IMR-90 (cell line): ENCODE data around the gene CD27. TPM values are rescaled to one million over a fixed set of nuclear protein-coding genes. Genes with fewer than 3 reads are reported as not detected.
"Not testable (repeated sequence)": the region's sequence is repeated elsewhere in the genome, so short reads cannot be mapped to it uniquely, and the experiment has no call there.

ENCODE experiments used
- ATAC-seq: fragments of 200-7000 bp; cut with Tn5 transposase; 2 replicates; pipeline ENCODE4 v1.9.1; 2020; ENCODE audit warnings: low read depth, mild to moderate bottlenecking, moderate library complexity
- BruUV-seq: library from RNA; stranded (reverse); fragments of 400-500 nt; replicated peaks from 2 replicates; lab custom pipeline; 2021; lab: Mats Ljungman, UMichigan
- CTCF ChIA-PET: fragments of 300-600 bp; formaldehyde crosslinking; extraction: SDS; loops from one replicate; lab custom pipeline; 2021; ENCODE audit warnings: antibody characterized with exemption; lab: Yijun Ruan, JAX
- POLR2A ChIA-PET: fragments of 300-600 bp; sonication (Branson Sonifier 250); formaldehyde crosslinking; loops from one replicate; lab custom pipeline; 2022; ENCODE audit warnings: antibody characterized with exemption; ENCODE audit not compliant: unreplicated experiment; lab: Charles Lee
- DNase-seq: peaks from one replicate; pipeline ENCODE4 v3.0.0; 2013
- H2AFZ ChIP-seq: replicated peaks from 2 replicates; pipeline ENCODE3; 2013; ENCODE audit warnings: low read length, mild to moderate bottlenecking; ENCODE audit not compliant: poor library complexity
- H2AK5ac ChIP-seq: 2 replicates; pipeline ENCODE4 v1.6.1; 2013; ENCODE audit warnings: low read depth, low read length, inconsistent platforms
- H2AK9ac ChIP-seq: replicated peaks from 2 replicates; pipeline ENCODE3; 2013; ENCODE audit warnings: mild to moderate bottlenecking, low read depth, low read length, moderate library complexity; ENCODE audit not compliant: poor library complexity
- H2BK120ac ChIP-seq: 2 replicates; pipeline ENCODE4 v1.6.1; 2013; ENCODE audit warnings: low read depth, low read length, inconsistent platforms
- H2BK15ac ChIP-seq: 3 replicates; pipeline ENCODE4 v1.6.1; 2013; ENCODE audit warnings: low read depth, low read length, inconsistent platforms
- H2BK20ac ChIP-seq: 2 replicates; pipeline ENCODE4 v1.6.1; 2013; ENCODE audit warnings: low read depth, mild to moderate bottlenecking, inconsistent platforms, low read length, moderate library complexity
- H2BK5ac ChIP-seq: 2 replicates; pipeline ENCODE4 v1.6.1; 2013; ENCODE audit warnings: mild to moderate bottlenecking, low read depth, low read length, inconsistent platforms; ENCODE audit not compliant: poor library complexity, severe bottlenecking
- H3K14ac ChIP-seq: replicated peaks from 2 replicates; pipeline ENCODE4 v1.6.1; 2013; ENCODE audit warnings: low read depth, low read length, inconsistent platforms
- H3K18ac ChIP-seq: 2 replicates; pipeline ENCODE4 v1.6.1; 2013; ENCODE audit warnings: low read depth, low read length, control low read depth
- H3K23ac ChIP-seq: 2 replicates; pipeline ENCODE4 v1.6.1; 2013; ENCODE audit warnings: low read depth, low read length, inconsistent platforms
- H3K27ac ChIP-seq: 2 replicates; pipeline ENCODE4 v1.5.1; 2013; ENCODE audit warnings: mild to moderate bottlenecking, control low read depth, low read length; ENCODE audit not compliant: insufficient read depth
- H3K27me3 ChIP-seq: 2 replicates; pipeline ENCODE4 v1.6.1; 2013; ENCODE audit warnings: low read length; ENCODE audit not compliant: control insufficient read depth, insufficient read depth
- H3K36me3 ChIP-seq: 2 replicates; pipeline ENCODE4 v1.6.1; 2013; ENCODE audit warnings: low read length, mixed read lengths; ENCODE audit not compliant: control insufficient read depth, insufficient read depth
- H3K4ac ChIP-seq: 2 replicates; pipeline ENCODE4 v1.6.1; 2013; ENCODE audit warnings: low read depth, low read length, inconsistent platforms
- H3K4me1 ChIP-seq: 2 replicates; pipeline ENCODE4 v1.6.1; 2013; ENCODE audit warnings: low read length, mixed read lengths; ENCODE audit not compliant: control insufficient read depth, insufficient read depth
- H3K4me2 ChIP-seq: 2 replicates; pipeline ENCODE4 v1.6.1; 2013; ENCODE audit warnings: low read depth, mild to moderate bottlenecking, control low read depth, low read length, moderate library complexity
- H3K4me3 ChIP-seq: 2 replicates; pipeline ENCODE4 v1.5.1; 2013; ENCODE audit warnings: low read depth, mild to moderate bottlenecking, control low read depth, low read length, moderate library complexity; ENCODE audit not compliant: insufficient read depth
- H3K56ac ChIP-seq: 2 replicates; pipeline ENCODE4 v1.6.1; 2013; ENCODE audit warnings: low read length, inconsistent platforms; ENCODE audit not compliant: insufficient read depth; ENCODE audit errors: extremely low read depth
- H3K79me1 ChIP-seq, 2 experiments: 2 replicates each; pipeline ENCODE4 v1.6.1; 2013; ENCODE audit warnings: low read length in 2 of 2, inconsistent platforms in 1 of 2, low read depth in 1 of 2
- H3K9ac ChIP-seq: 2 replicates; pipeline ENCODE4 v1.6.1; 2013; ENCODE audit warnings: low read depth, low read length, control low read depth
- H3K9me1 ChIP-seq: 2 replicates; pipeline ENCODE4 v1.6.1; 2013; ENCODE audit warnings: low read length, inconsistent platforms; ENCODE audit not compliant: insufficient read depth
- H3K9me3 ChIP-seq: 2 replicates; pipeline ENCODE4 v1.6.1; 2013; ENCODE audit warnings: low read length; ENCODE audit not compliant: control insufficient read depth, insufficient read depth
- H4K20me1 ChIP-seq: 2 replicates; pipeline ENCODE4 v1.6.1; 2013; ENCODE audit warnings: low read length, inconsistent platforms; ENCODE audit not compliant: insufficient read depth
- H4K5ac ChIP-seq: 2 replicates; pipeline ENCODE4 v1.6.1; 2013; ENCODE audit warnings: mild to moderate bottlenecking, low read depth, low read length, control low read depth
- H4K8ac ChIP-seq, 2 experiments: 2 replicates each; pipeline ENCODE4 v1.6.1; 2013; ENCODE audit warnings: low read depth in 2 of 2, low read length in 2 of 2, control low read depth in 1 of 2, inconsistent platforms in 1 of 2
- H4K91ac ChIP-seq: 2 replicates; pipeline ENCODE4 v1.6.1; 2013; ENCODE audit warnings: low read depth, low read length, inconsistent platforms; ENCODE audit not compliant: insufficient read depth
- WGBS, 2 experiments: methylation state at CpG; one replicate each; pipeline versions ENCODE4 v1.1.5 to v1.1.7; 2013; ENCODE audit warnings: missing lambda C conversion rate in 2 of 2; ENCODE audit not compliant: insufficient read length in 1 of 2; ENCODE audit errors: extremely low coverage in 2 of 2; 5-methylcytosine and 5-hydroxymethylcytosine counted together
- dilution Hi-C: fragments of 300-500 bp; cut with HindIII; formaldehyde crosslinking; loops from one replicate; pipeline ENCODE4 v1.14.3; 2018; ENCODE audit warnings: low sequenced_read_pairs; ENCODE audit not compliant: unreplicated experiment
- in situ Hi-C: fragments of 300-500 bp; cut with MboI; formaldehyde crosslinking; loops from 3 replicates; pipeline ENCODE4 v1.14.3; 2019; ENCODE audit warnings: low sequenced_read_pairs, inconsistent platforms, mixed read lengths
- intact Hi-C: fragments of 100-400 bp; cut with micrococcal nuclease; formaldehyde crosslinking; loops from 2 replicates; pipeline ENCODE4 v1.10.0; 2022
- polyA plus RNA-seq, 3 experiments: library from polyadenylated mRNA; depleted of rRNA; stranded (reverse); fragments of >200 nt; gene quantifications; 2 replicates each; pipeline ENCODE4 v1.2.3, GENCODE V29; 2012; ENCODE audit warnings: low replicate concordance in 1 of 3
- total RNA-seq: library from RNA; depleted of rRNA; stranded (reverse); fragments of >200 nt; gene quantifications from 2 replicates; pipeline ENCODE4 v1.2.3, GENCODE V29; 2012

The CD27 gene
- total and polyA plus RNA-seq, 2 of the 4 experiments (the other 2 are of a cell fraction), result 0.07 TPM; not detected in 1

DNA sequence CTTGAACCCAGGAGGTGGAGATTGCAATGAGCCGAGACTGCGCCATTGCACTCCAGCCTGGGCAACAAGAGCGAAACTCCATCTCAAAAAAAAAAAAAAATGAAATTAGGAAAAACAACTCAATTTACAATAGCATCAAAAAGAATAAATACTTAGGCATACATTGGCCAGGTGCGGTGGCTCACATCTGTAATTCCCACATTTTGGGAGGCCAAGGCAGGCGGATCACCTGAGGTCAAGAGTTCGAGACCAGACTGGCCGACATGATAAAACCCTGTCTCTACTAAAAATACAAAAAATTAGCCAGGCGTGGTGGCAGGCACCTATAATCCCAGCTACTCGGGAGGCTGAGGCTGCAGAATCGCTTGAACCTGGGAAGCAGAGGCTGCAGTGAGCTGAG lies 17.0 kb upstream of the CD27 start:
- H4K8ac ChIP-seq, H2AK9ac ChIP-seq, CTCF ChIA-PET, H3K4me1 ChIP-seq, H3K23ac ChIP-seq, H3K27me3 ChIP-seq, ATAC-seq, dilution Hi-C loops, H2BK20ac ChIP-seq, H2BK120ac ChIP-seq, H3K27ac ChIP-seq, H4K91ac ChIP-seq, H3K4me3 ChIP-seq, POLR2A ChIA-PET, H2AFZ ChIP-seq, H3K36me3 ChIP-seq, H3K56ac ChIP-seq, H3K14ac ChIP-seq, H4K20me1 ChIP-seq, DNase-seq, H3K79me1 ChIP-seq, H2AK5ac ChIP-seq, H2BK15ac ChIP-seq, H2BK5ac ChIP-seq, H3K4ac ChIP-seq, H3K9me3 ChIP-seq, BruUV-seq, H3K18ac ChIP-seq, H3K9ac ChIP-seq, H4K5ac ChIP-seq, H3K4me2 ChIP-seq, intact Hi-C loops, in situ Hi-C loops: not testable (repeated sequence)
- WGBS, 2 experiments, result 90% methylated on average over 2 of the region's 10 CpGs; no CpG with 5 or more reads in 1 of the 2 experiments
- peaks cover 12% of the 10 kb centered on the region for H3K9me1 ChIP-seq
